HG02852 (cell line): ENCODE results near the gene MMP7.

ENCODE experiments used
- ATAC-seq: cut with Tn5 transposase; IDR thresholded peaks from one replicate; pipeline ENCODE4 v1.9.1; 2021; ENCODE audit warnings: mild to moderate bottlenecking, moderate library complexity; ENCODE audit not compliant: unreplicated experiment

MMP7 gene, protein sequence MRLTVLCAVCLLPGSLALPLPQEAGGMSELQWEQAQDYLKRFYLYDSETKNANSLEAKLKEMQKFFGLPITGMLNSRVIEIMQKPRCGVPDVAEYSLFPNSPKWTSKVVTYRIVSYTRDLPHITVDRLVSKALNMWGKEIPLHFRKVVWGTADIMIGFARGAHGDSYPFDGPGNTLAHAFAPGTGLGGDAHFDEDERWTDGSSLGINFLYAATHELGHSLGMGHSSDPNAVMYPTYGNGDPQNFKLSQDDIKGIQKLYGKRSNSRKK

DNA sequence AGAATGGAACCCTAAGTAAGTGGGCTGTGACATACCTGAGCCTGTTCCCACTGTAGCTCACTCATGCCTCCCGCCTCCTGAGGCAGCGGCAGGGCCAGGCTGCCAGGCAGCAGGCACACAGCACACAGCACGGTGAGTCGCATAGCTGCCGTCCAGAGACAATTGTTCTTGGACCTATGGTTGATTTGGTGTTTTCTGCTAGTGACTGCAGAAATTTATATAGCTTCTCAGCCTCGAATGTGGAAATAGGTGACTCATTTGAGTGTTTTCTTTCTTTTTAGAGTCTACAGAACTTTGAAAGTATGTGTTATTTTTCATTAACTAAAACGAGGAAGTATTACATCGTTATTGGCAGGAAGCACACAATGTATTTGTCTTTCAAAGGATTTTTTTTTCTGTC lies at the start of gene MMP7:
TSS of gene MMP7 (minus strand) at position 190 of the 400 bp plus-strand sequence. CDS start at position 143, 47 bp downstream.
- ATAC-seq: no peak

DNA sequence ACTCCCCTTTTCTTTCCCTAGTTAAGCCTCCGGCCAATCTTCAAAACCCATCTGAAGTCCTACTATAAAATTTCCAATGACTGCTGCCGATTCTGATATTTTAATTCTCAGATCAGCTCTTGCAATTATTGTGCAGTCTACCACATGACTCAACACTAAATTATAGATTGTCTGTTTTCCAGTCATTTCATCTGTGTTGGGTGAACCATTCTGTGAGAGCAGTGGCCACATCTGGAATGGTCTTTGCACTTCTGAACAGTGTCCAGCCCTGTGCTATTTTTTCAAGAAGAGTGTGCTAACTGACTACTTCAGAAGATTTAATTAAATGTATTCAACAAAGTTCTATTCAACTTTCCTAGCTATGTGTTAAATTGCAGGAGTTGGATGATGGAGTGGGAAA lies 47.2 kb upstream of the MMP7 start:
- ATAC-seq: no peak

DNA sequence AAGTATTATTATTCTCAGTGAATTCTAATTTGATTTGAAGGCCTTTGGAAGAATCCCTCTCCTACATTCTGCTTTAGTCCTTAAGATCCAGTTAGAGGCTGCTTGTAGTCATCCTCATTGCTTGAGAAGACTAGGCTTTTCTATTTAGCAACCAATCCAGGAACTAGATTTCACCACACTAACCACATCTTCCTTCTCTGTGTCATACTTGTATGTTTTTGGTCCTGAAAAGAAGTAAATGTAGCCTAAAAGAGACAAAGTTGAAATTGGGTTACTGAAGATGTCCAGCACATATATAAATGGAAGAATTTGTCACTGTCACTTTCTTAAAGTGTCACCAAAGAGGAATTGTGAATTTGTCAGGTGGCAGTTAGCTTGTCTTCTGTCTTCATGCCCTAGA lies 46.6 kb upstream of the MMP7 start:
- peak; percentile 54 for ATAC-seq

DNA sequence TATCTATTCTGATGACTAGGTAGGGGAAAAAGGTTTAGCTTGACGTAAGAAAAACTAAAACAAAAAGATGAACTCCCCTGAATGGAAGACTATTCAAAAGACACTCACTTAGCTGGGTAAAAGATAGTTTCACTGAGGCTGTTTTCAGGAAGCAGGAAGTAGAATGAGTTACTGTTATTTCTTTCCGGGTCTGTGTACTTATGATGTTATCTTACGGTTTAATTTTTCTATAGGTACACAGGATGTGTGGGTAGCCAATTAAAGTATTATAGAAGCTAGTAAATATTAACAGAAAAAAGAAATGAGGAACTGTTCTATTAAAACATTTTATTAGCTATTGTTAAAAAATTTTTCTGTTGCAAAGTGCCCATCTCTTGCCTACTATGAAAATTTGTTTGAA lies 45.8 kb upstream of the MMP7 start:
- ATAC-seq: no peak

DNA sequence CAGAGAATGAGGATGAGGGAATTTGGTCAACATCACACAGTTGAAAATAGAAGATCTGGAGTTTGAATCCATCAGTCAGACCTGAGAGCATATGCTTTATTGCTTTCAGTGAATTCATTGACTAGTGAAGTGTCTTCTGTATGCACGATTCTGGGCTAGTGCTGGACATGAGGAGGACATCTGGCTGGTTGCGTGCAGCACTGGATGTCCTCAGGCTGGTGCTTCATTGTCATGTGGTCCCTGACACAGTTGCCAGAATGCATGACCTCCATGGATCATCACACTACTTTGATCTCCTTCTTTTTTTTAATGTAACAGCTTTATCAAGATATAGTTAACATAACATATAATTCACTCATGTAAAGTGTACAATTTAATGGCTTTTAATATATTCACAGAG lies 44.5 kb upstream of the MMP7 start:
- no peak for ATAC-seq

DNA sequence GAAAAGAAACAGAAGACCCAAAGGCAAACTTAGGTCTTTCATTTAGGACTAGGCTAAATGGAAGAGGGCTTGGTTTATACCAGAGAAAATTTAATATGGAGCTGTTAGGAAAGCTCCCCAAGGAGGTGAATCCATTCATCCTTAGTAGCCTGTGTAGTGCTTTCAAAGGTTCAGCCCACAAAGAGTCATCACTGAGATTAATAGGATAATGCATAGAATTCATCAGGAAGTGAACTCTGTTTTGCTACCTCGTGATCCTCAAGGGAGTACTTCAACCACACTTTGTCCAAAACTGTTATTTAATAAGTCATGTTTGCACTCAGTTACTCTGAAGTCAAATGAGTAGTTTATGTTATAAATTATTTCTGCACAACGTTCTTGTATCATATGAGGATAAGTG lies 43.3 kb upstream of the MMP7 start:
- no peak for ATAC-seq

DNA sequence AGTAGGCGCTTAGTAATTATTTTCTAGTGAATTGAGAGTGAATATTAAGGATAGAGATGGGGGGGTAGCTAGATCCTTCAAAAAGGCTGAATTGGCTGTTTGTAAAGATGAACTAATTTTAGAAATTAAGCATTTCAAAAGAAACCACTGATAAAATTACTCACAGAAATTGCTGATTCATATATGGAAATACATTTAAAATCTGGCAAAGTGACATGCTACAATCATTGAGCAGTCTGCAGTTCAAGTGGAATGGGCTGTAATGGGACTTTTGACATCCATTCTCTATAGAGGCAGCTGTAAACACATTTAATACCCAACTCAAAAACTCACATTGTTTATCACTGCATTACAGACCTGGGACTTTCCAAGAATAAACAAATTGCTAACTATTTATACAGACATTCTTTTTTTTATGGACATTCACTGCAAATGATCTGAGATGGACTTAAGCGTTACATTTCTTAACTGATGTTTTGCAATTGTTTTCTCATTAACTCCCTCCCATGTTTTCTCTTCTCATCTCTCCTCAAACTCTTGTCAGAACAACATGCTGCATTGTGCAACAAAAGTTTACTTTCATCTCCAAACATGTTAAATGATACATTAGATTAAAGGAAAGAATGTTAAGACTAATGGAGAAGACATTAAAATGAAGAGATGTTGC lies 42.1 kb upstream of the MMP7 start:
- no peak for ATAC-seq

DNA sequence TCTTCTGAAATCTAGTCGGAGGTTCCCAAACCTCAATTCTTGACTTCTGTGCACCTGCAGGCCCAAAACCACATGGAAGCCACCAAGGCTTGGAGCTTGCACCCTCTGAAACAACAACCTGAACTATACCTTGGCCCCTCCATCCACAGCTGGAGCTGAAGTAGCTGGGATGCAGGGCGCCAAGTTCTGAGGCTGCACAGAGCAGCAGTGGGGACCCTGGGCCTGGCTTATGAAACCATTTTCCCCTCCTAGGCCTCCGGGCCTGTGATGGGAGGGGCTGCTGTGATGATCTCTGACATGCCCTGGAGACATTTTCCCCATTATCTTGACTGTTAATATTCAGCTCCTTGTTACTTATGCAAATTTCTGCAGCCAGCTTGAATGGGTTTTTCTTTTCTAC lies 38.3 kb upstream of the MMP7 start:
- ATAC-seq: no peak

DNA sequence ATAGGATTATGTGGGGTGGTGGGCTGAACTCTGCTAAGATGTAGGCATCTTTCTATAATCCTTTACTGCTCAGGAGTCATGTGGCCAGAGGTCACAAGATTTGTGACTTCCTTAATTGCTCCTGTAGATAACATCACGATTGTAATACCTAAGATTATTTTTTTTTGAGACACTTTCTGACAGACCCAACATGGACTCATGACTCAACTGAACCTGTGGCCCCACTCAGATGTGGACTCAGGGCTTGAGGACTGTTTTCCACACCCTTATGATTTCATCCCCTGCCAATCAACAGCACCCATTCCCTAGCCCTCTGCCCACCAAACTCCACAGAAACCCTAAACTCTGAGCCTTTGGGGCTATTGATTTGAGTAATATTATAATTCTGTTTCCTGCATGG lies 35.6 kb upstream of the MMP7 start:
- ATAC-seq: no peak

DNA sequence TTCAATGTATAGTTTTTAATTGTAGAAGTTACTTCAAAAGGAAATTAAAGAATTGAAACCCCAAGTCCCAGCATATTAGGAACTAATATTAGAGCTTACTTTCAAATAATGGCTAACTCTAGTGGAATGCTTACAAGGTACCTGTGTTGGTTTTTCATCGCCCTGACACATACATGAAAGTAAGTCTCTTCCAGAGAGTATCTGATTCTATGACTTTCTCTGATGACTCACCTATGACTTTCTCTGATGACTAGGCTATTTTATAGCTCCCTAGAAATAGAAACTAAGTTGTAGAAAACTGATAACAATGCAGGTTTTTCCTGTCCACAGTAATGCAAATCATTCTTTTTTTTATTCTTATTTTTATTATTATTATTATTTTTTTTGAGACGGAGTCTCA lies 33.6 kb upstream of the MMP7 start:
- ATAC-seq: peak; percentile 73

DNA sequence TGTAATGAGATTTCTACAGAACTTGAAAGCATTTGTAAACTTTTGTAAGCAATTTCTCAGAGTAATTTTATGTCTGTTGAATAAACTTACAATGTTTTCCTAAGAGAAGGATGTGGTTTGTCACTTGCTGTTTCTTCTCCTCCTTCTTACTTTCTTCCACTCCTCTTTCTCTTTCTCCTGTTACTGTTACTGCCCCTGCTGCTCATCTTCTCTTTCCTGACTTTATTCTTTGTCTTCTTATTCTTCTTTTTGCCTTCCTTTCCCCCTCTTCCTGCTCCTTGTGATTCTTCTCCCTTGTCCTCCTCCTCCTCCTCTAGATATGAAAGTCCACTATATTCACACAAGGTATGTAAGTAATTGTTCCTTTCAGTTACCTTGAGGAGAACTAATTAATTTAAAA lies 31.1 kb upstream of the MMP7 start:
- ATAC-seq: no peak

DNA sequence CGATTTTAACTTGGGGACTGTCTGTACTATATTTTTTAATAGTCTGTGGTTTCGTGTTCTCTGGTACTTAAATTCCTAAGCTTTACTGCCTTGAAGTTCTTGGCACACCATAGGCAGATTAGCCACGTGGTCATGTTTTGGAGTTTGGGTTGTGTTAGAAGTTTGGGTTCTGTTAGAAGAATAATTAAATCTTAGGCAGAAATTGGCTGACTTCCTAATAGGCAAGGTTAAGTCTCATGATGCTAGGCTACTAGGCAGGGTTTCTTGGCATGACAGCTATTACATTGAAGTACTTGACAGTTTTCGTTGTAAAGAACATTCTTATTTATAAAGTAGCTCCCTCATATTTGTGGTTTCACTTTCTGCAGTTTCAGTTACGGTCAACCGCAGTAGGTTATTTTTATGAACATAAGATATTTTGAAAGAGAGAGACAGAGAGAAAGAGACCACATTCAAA lies 30.0 kb upstream of the MMP7 start:
- peak; percentile 70 for ATAC-seq

DNA sequence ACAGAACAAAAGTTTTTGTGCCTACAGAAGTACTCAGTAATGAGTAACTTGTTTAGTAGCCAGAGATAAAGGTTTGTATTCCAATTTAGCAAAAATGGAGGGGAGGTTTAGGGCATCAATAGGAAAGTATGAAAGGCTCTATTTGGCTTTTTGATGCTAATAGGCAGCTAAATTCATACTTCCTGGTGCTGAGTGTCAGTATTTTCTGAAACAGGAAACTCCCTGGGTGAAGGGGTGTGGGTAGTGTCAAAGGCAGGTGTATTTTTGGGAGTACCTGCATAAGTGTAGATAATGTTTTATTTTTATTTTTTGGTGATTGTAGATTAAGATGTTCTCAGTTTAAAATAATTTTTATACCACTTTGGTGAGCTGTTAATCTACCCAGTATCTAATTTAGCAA lies 29.3 kb upstream of the MMP7 start:
- ATAC-seq: peak; percentile 49

DNA sequence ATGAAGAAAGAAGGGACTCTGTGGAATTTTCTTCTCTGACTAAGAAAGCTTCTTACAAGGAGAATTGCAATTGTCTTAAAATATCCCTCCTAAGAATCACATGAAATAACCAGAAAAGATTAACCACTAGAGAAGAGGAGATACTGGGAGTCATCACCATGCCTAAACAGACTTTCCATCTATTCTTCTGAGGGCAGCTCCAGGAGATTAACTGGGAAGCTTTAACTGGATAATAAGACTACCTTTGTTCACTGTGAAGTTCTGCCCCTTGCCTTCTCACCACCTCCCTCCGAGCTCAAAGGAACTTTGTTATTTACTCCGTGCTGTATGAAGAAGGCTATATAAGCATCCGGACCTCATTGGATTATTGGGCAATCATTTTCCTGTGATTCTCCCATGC lies 24.5 kb upstream of the MMP7 start:
- ATAC-seq: no peak

DNA sequence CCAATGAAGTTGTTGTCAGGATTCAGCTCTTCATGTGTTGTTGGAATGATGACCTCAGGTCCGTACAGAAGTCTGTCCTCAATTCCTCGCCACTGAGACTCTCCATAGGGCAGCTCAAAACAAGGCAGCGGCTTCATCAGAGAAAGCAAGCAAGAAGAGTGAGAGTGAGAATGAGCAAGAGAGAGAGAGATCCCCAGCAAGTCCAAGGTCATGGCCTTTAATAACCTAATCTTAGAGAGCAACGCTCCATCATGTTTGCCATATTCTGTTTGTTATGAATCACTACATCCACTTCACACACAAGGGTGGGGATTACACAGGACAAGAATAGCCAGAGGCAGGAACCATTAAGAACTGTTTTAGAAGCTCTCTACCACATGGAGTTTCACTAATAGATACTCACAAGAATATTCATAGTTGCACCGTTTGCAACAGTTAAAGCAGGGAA lies 23.3 kb upstream of the MMP7 start:
- peak; percentile 90 for ATAC-seq

DNA sequence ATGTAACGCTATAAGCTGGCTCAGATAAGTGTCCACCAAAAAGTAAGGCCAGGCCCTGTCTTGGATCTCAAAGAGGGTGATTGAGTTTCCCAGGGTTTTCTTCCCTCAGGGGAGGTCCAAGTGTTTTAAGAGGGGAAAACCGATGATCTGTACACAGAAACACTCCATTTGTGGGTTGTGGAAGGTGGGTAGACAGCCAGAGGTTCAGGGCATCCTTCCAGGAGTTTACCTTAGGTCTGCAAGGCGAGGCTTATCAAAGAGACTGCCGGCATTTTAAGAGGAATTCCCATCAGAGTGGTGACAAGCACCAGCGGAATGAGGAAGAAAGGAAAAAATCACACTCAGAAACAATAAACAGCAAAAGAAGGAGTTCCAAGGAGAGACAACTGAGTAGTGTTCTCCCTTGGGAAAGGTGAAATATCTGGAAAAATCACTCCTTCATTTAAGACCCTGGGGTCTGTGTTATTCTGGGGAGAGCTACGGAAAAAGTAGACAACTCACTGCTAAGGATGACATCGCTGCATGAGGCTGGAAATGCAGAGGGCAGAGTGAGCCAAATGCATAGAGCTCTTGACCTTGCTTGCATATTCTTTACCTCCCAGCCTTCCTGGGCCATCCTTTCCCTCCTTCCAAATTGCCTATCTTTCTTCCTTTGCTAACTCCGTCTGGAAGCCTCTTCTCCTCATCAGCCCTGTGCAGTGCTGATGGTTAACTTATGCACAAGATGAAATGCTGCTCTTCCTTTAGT lies 22.1 kb upstream of the MMP7 start:
- ATAC-seq: no peak

DNA sequence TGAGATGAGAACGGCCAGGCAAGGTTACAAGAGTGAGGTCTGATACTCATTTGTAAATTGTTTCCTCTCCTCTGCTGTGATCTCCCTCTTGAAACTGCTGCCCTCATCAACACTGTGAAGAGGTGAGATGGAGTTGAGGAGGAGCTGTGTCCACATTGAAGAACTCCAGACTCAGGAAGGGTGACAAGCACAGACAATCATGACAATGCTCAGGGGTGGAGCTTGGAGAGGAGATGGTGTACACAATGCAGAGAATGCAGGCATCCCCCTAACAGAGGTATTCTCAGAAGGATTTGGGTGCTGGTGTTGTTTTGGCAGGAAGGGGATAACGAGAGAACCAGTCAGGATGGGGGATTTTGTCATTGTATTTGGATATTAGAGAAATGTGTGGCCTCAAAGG lies 21.5 kb upstream of the MMP7 start:
- no peak for ATAC-seq

DNA sequence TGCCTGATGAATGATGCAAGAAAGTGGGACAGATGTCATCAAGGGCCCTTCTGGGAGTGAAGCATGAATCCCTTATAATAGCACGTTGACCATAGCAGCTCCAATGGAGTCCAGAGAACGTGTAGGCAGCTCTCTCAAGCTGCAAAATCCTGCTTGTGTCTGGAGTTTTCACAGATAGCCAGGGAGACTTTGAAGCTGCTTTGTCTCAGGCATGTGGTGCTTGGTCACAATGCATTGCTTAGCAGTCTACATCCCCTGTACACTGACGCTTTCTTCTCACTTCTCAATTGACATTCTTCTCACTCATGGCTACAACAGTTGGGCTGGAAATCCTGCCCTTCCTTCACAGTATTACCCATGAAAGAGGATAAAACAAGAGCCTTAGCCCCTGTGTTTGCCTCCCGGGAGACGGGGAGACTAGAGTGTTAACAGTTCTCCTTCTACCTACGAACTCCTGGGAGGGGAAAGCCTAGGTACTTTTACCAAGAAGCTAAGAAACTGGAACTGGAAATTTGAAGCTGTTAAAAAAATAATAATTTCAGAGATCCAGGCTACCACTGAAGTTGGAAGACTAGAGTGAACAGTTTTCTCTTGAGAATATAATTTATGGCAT lies 20.7 kb upstream of the MMP7 start:
- no peak for ATAC-seq

DNA sequence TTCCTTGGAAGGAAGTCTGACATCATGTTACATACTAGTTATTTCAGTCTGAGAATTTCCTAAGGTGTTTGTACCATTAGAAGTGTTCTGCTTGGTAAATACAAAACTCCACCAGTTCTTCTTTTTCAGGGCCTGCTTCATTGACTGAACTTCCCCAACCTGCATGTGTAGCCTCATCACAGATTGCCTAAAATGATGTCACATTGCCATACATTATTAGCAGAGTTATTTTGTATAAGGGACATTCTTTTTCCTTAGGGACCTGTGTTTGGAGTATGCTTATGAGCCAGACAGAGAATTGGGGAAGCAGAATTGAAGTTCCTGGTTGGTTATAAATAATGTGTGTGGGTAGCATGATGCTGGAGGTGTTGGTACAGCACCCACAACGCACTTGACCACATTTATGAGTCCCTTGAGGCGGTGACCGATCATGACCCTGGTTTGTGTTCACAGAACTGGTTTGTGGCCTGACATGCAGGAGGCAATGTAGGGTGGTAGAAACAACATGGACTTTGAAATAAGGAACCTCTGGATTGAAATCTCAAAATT lies 16.4 kb upstream of the MMP7 start:
- ATAC-seq: peak; percentile 68

DNA sequence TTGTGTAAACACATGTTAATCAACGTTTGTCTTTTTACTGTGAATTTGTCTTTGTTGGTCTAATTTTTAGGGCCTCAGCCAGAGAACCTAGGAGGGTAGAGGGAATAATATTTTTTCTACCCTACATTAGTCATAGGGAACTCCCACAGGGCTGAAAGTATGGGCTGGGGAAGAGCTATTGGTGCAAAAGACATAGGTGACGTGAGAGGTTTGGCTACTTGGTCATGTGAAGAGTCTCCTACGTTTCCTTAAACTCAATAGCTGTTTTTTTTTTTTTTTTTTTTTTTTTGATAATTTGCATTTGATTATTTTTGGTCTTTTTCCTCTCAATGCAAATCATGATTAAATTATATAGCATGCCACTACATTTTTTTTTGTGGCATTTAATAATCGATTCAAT lies 15.9 kb upstream of the MMP7 start:
- ATAC-seq: peak; percentile 63

DNA sequence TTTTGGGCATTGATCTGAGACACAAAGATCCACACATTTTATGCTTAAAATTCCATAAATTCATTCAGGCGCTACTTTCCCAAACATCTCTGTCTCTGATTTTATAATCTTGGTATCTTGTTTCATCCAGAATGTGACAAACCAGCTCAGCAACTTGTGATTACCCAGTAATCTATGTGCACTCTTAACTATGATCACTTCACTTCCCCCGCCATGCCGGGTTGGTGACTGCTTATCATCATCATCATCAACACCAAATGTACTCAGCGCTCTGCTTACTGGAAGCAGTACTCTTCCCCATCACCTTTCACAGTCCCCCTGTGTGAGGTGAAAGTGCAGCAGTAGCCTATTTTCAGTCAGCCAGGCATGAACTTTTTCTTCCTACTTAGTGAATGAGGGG lies 15.2 kb upstream of the MMP7 start:
- ATAC-seq: no peak
